ENCODE measurements around the gene TMEM81. TPM values are rescaled to one million over a fixed set of nuclear protein-coding genes. Genes with fewer than 3 reads are reported as not detected.
A peak's percentile ranks its signal among the peaks of the same experiment; 100 is the strongest.

TMEM81 gene
- total and polyA plus RNA-seq, 10 of the 15 experiments (the other 5 are each of a cell fraction or from before 2014, with no cell fraction given): 0.62 to 2.2 (median 1.1) TPM

GRCh38 chr1:205061665-205062069, 22.6 kb downstream of the TMEM81 start:
- Histone ChIP-seq H2AFZ (ENCODE audit: control insufficient read depth, low read depth, low read length) (peak overlapping the region; percentile 20), H3K4me2 (ENCODE audit: control insufficient read depth, insufficient read depth) (peak overlapping the region; percentile 15; the same call in 1 of the 2 replicates), H3K79me2 (ENCODE audit: control insufficient read depth, insufficient read depth, low read length) (no peaks in the 10 kb centered on the region), H3K36me3 (ENCODE audit: control insufficient read depth in 2 of 2, insufficient read depth in 2 of 2, low read length in 1 of 2) (no peaks in the 10 kb centered on the region), H3K9me3 (replicated peaks; ENCODE audit: control insufficient read depth, insufficient read depth, low read length) (no peaks in the 10 kb centered on the region), H3K27ac (ENCODE audit: control insufficient read depth, insufficient read depth) (no peak overlapping the region), H3K4me1 (ENCODE audit: control insufficient read depth, insufficient read depth, low read length) (no peaks in the 10 kb centered on the region), H3K27me3 (replicated peaks in 1 of 2; ENCODE audit: control insufficient read depth in 2 of 2, insufficient read depth in 2 of 2, low read length in 1 of 2) (no peaks in the 10 kb centered on the region), H4K20me1 (ENCODE audit: control insufficient read depth, insufficient read depth) (no peaks in the 10 kb centered on the region), H3K4me3 (no peak overlapping the region), H3K9ac (ENCODE audit: control insufficient read depth, insufficient read depth, low read length) (no peak overlapping the region)
- ChIA-PET SMC1A (ENCODE audit: uncharacterized antibody, unreplicated experiment) (interaction anchor here (0.6 to 3.5 kb wide), 27 partner anchors 9 to 200 kb away, joined by 3 to 45 read pairs (median 5); partner anchors contain the start of gene RBBP5), POLR2A (interaction anchor here (0.6 to 1.1 kb wide), 3 partner anchors 73 to 184 kb away, joined by 3 to 5 read pairs (median 3); no protein-coding TSS in a partner anchor), CTCF (interaction anchor here (0.6 to 6.8 kb wide), 69 partner anchors 8 to 505 kb away, joined by 3 to 151 read pairs (median 4); partner anchors contain the start of genes CNTN2 and RBBP5), RAD21 (ENCODE audit: unreplicated experiment) (interaction anchor here (0.5 to 4.7 kb wide), 37 partner anchors 10 to 263 kb away, joined by 3 to 81 read pairs (median 4); no protein-coding TSS in a partner anchor)
- peak; percentile 20 for DNase-seq (ENCODE audit: low read depth, low spot score)
- no TSS peak for BruUV-seq (replicated peaks)
- peak; percentile 92 for ATAC-seq
- intact Hi-C loops (cut with micrococcal nuclease; ENCODE audit: unreplicated experiment): loop anchor here (1.0 to 2.0 kb wide), 2 partner anchors 72 to 195 kb away; no protein-coding TSS in a partner anchor
- in situ Hi-C loops (cut with MboI): loop anchor here (5.0 kb wide), 1 partner anchor 84 kb away; no protein-coding TSS in a partner anchor
- 0% methylated on average over 13 of the region's 13 CpGs for WGBS (ENCODE audit: insufficient coverage, insufficient replicate concordance, low lambda C conversion rate, missing lambda C conversion rate)
- peak; percentile 81 for FAIRE-seq
- TF ChIP-seq SKIL (IDR thresholded peaks at IDR 0.05; ENCODE audit: low read depth, poor library complexity, severe bottlenecking): no peak
- TF ChIP-seq POLR2AphosphoS5 (IDR thresholded peaks at IDR 0.05; ENCODE audit: low read length): no peak
- no peak for TF ChIP-seq E2F8 (IDR thresholded peaks at IDR 0.05; ENCODE audit: low read depth, partially characterized antibody)
- TF ChIP-seq IKZF1 (conservative IDR thresholded peaks at IDR 0.05): no peak; the same call in 1 of the 2 replicates
- TF ChIP-seq CTCF (IDR thresholded peaks at IDR 0.05 in 2 of 3, conservative IDR thresholded peaks at IDR 0.05 in 1 of 3; ENCODE audit: control insufficient read depth in 2 of 3, extremely low read depth in 1 of 3, insufficient read depth in 1 of 3, low read depth in 3 of 3, low read length in 3 of 3): peak; percentile 84 to 93 (median 92); a peak in 5 of 6 replicates
- TF ChIP-seq SMAD1 (IDR thresholded peaks at IDR 0.05; ENCODE audit: low read depth, partially characterized antibody): no peak
- 0 out of 2 replicates have a peak, but pooled peaks have one; percentile 1 for TF ChIP-seq SPI1 (IDR thresholded peaks at IDR 0.05; ENCODE audit: borderline replicate concordance, insufficient read depth, low read depth, low read length)
- no peak for TF ChIP-seq BHLHE40 (IDR thresholded peaks at IDR 0.05; ENCODE audit: borderline replicate concordance in 1 of 2, low read depth in 2 of 2, low read length in 1 of 2)
- no peak for TF ChIP-seq SRF (IDR thresholded peaks at IDR 0.05; ENCODE audit: low read depth in 2 of 2, low read length in 2 of 2)
- no peak for TF ChIP-seq PKNOX1 (IDR thresholded peaks at IDR 0.05)
- TF ChIP-seq STAT3 (IDR thresholded peaks at IDR 0.05; ENCODE audit: low read depth, low read length): no peak
- no peak for TF ChIP-seq SUZ12 (IDR thresholded peaks at IDR 0.05; ENCODE audit: unreplicated experiment)
- TF ChIP-seq TCF7 (IDR thresholded peaks at IDR 0.05; ENCODE audit: borderline replicate concordance): no peak
- no peak for TF ChIP-seq NRF1 (conservative IDR thresholded peaks at IDR 0.05; ENCODE audit: low read depth, low read length)

Measured in GM12878 (cell line).